ENCODE measurements around the gene PKNOX2. TPM values are rescaled to one million over a fixed set of nuclear protein-coding genes. Genes with fewer than 3 reads are reported as not detected.

Gene PKNOX2
- total and polyA plus RNA-seq, 10 of the 15 experiments (the other 5 are each of a cell fraction or from before 2014, with no cell fraction given): not detected

GRCh38 chr11:125285844-125286243 is 121.3 kb downstream of the PKNOX2 start:
- SMC1A ChIA-PET (ENCODE audit: uncharacterized antibody, unreplicated experiment): no interaction called here
- H3K4me1 ChIP-seq (ENCODE audit: control insufficient read depth, insufficient read depth, low read length): no peaks in the 10 kb centered on the region
- no peaks in the 10 kb centered on the region for H4K20me1 ChIP-seq (ENCODE audit: control insufficient read depth, insufficient read depth)
- H3K9ac ChIP-seq (ENCODE audit: control insufficient read depth, insufficient read depth, low read length): no peak overlapping the region
- BruUV-seq (replicated peaks): no TSS peak
- no peak overlapping the region for H3K27ac ChIP-seq (ENCODE audit: control insufficient read depth, insufficient read depth)
- RAD21 ChIA-PET (ENCODE audit: unreplicated experiment): no interaction called here
- ATAC-seq (no peak), DNase-seq (ENCODE audit: low read depth, low spot score) (no peak), FAIRE-seq (no peak)
- peaks cover 2 to 7% of the 10 kb centered on the region in 2 experiments; a peak in 2 of 4 replicates for H3K27me3 ChIP-seq (replicated peaks in 1 of 2; ENCODE audit: control insufficient read depth in 2 of 2, insufficient read depth in 2 of 2, low read length in 1 of 2)
- no peak overlapping the region for H3K4me2 ChIP-seq (ENCODE audit: control insufficient read depth, insufficient read depth)
- POLR2A ChIA-PET: no interaction called here
- H3K79me2 ChIP-seq (ENCODE audit: control insufficient read depth, insufficient read depth, low read length): no peaks in the 10 kb centered on the region
- CTCF ChIA-PET: interaction anchor here (0.6 kb wide), 1 partner anchor 145 kb away, joined by 3 read pairs; no protein-coding TSS in a partner anchor
- H3K4me3 ChIP-seq: no peak overlapping the region
- no peaks in the 10 kb centered on the region for H3K9me3 ChIP-seq (replicated peaks; ENCODE audit: control insufficient read depth, insufficient read depth, low read length)
- TF ChIP-seq POLR2AphosphoS2 (IDR thresholded peaks at IDR 0.05; ENCODE audit: low read depth, low read length) (no peak), YBX1 (IDR thresholded peaks at IDR 0.05) (no peak), ZNF24 (IDR thresholded peaks at IDR 0.05) (no peak), TCF7 (IDR thresholded peaks at IDR 0.05; ENCODE audit: borderline replicate concordance) (no peak), SREBF2 (IDR thresholded peaks at IDR 0.05; ENCODE audit: low read length) (no peak), RELA (IDR thresholded peaks at IDR 0.05; ENCODE audit: borderline replicate concordance, partially characterized antibody) (no peak), KAT2A (conservative IDR thresholded peaks at IDR 0.05; ENCODE audit: control insufficient read depth, low read depth, low read length) (no peak), CHD4 (IDR thresholded peaks at IDR 0.05) (no peak), SMARCA5 (IDR thresholded peaks at IDR 0.05) (no peak), SUZ12 (IDR thresholded peaks at IDR 0.05; ENCODE audit: unreplicated experiment) (no peak), JUNB (IDR thresholded peaks at IDR 0.05) (no peak), MLLT1 (IDR thresholded peaks at IDR 0.05) (no peak), STAT1 (conservative IDR thresholded peaks at IDR 0.05) (no peak)
- in situ Hi-C loops (cut with MboI): no loop called here
- no peak overlapping the region for H2AFZ ChIP-seq (ENCODE audit: control insufficient read depth, low read depth, low read length)
- WGBS (ENCODE audit: insufficient coverage, insufficient replicate concordance, low lambda C conversion rate, missing lambda C conversion rate): 24% methylated on average over 7 of the region's 7 CpGs
- no peaks in the 10 kb centered on the region for H3K36me3 ChIP-seq (ENCODE audit: control insufficient read depth in 2 of 2, insufficient read depth in 2 of 2, low read length in 1 of 2)
- intact Hi-C loops (cut with micrococcal nuclease; ENCODE audit: unreplicated experiment): no loop called here

All from GM12878 (cell line).